H9 (cell line): ENCODE results near the gene POTEM. TPM values are rescaled to one million over a fixed set of nuclear protein-coding genes. Genes with fewer than 3 reads are reported as not detected.
"Not testable (repeated sequence)": the region's sequence is repeated elsewhere in the genome, so short reads cannot be mapped to it uniquely, and the experiment has no call there.

ENCODE experiments used
- DNase-seq: peaks from one replicate; pipeline ENCODE4 v3.0.0-alpha.2; 2017
- H2AFZ ChIP-seq: one replicate; pipeline ENCODE4 v1.6.1; 2013; ENCODE audit warnings: mild to moderate bottlenecking, low read length, control low read depth, moderate library complexity
- H2AK5ac ChIP-seq: 2 replicates; pipeline ENCODE4 v1.6.1; 2013; ENCODE audit warnings: low read length, control low read depth, mixed read lengths; ENCODE audit not compliant: insufficient read length
- H2BK120ac ChIP-seq: one replicate; pipeline ENCODE4 v1.6.1; 2013; ENCODE audit warnings: low read depth, mild to moderate bottlenecking, low read length, control low read depth, inconsistent platforms; ENCODE audit not compliant: poor library complexity, severe bottlenecking
- H2BK12ac ChIP-seq: 2 replicates; pipeline ENCODE4 v1.6.1; 2013; ENCODE audit warnings: low read length, control low read depth, mixed read lengths, low read depth; ENCODE audit not compliant: insufficient read length
- H2BK15ac ChIP-seq: 2 replicates; pipeline ENCODE4 v1.6.1; 2013; ENCODE audit warnings: low read depth, low read length, control low read depth
- H2BK20ac ChIP-seq: one replicate; pipeline ENCODE4 v1.6.1; 2013; ENCODE audit warnings: low read depth, mild to moderate bottlenecking, low read length, control low read depth, inconsistent platforms; ENCODE audit not compliant: poor library complexity, severe bottlenecking
- H2BK5ac ChIP-seq: 2 replicates; pipeline ENCODE4 v1.6.1; 2013; ENCODE audit warnings: low read length, control low read depth, mixed read lengths; ENCODE audit not compliant: insufficient read length
- H3K14ac ChIP-seq: 2 replicates; pipeline ENCODE4 v1.6.1; 2013; ENCODE audit warnings: low read length, control low read depth; ENCODE audit not compliant: insufficient read depth
- H3K18ac ChIP-seq: 2 replicates; pipeline ENCODE4 v1.6.1; 2013; ENCODE audit warnings: low read depth, mild to moderate bottlenecking, mixed read lengths, low read length, control low read depth; ENCODE audit not compliant: insufficient read length
- H3K23ac ChIP-seq: 2 replicates; pipeline ENCODE4 v1.6.1; 2013; ENCODE audit warnings: low read length, control low read depth, mixed read lengths, low read depth; ENCODE audit not compliant: insufficient read length
- H3K23me2 ChIP-seq: 2 replicates; pipeline ENCODE4 v1.6.1; 2013; ENCODE audit warnings: low read depth, mild to moderate bottlenecking, mixed read lengths, low read length, control low read depth; ENCODE audit not compliant: insufficient read length, poor library complexity, severe bottlenecking
- H3K27ac ChIP-seq: 2 replicates; pipeline ENCODE4 v1.5.1; 2013; ENCODE audit warnings: low read length, control low read depth, mixed read lengths, low read depth; ENCODE audit not compliant: insufficient read length
- H3K27me3 ChIP-seq: 2 replicates; pipeline ENCODE4 v1.6.1; 2013; ENCODE audit warnings: low read length, control low read depth, inconsistent platforms; ENCODE audit not compliant: insufficient read depth
- H3K4ac ChIP-seq: 2 replicates; pipeline ENCODE4 v1.6.1; 2013; ENCODE audit warnings: low read depth, mild to moderate bottlenecking, control low read depth, inconsistent platforms, low read length, moderate library complexity
- H3K4me1 ChIP-seq: 2 replicates; pipeline ENCODE4 v1.6.1; 2013; ENCODE audit warnings: low read length, control low read depth, inconsistent platforms; ENCODE audit not compliant: insufficient read depth
- H3K4me2 ChIP-seq: 2 replicates; pipeline ENCODE4 v1.6.1; 2013; ENCODE audit warnings: low read length, control low read depth, mixed read lengths; ENCODE audit not compliant: insufficient read length, insufficient read depth
- H3K56ac ChIP-seq: 2 replicates; pipeline ENCODE4 v1.6.1; 2013; ENCODE audit warnings: low read depth, mild to moderate bottlenecking, mixed read lengths, low read length, control low read depth; ENCODE audit not compliant: insufficient read length
- H3K79me1 ChIP-seq: 2 replicates; pipeline ENCODE4 v1.6.1; 2013; ENCODE audit warnings: low read depth, mild to moderate bottlenecking, moderate library complexity, low read length, control low read depth, inconsistent platforms; ENCODE audit not compliant: insufficient read depth, poor library complexity, severe bottlenecking
- H3K79me2 ChIP-seq: 2 replicates; pipeline ENCODE4 v1.6.1; 2013; ENCODE audit warnings: low read length, control low read depth, inconsistent platforms; ENCODE audit not compliant: insufficient read depth
- H3K9ac ChIP-seq: 2 replicates; pipeline ENCODE4 v1.6.1; 2013; ENCODE audit warnings: low read length, control low read depth, mixed read lengths; ENCODE audit not compliant: insufficient read length; ENCODE audit errors: extremely low read depth
- H3K9me3 ChIP-seq: one replicate; pipeline ENCODE4 v1.6.1; 2013; ENCODE audit warnings: low read depth, low read length, inconsistent platforms; ENCODE audit not compliant: control insufficient read depth
- H3T11ph ChIP-seq: one replicate; pipeline ENCODE4 v1.6.1; 2013; ENCODE audit warnings: mild to moderate bottlenecking, low read length, control low read depth, inconsistent platforms
- H4K20me1 ChIP-seq: one replicate; pipeline ENCODE4 v1.6.1; 2013; ENCODE audit not compliant: control insufficient read depth, insufficient read length, insufficient read depth
- H4K5ac ChIP-seq: 2 replicates; pipeline ENCODE4 v1.6.1; 2013; ENCODE audit warnings: low read depth, mild to moderate bottlenecking, mixed read lengths, low read length, control low read depth; ENCODE audit not compliant: insufficient read length
- H4K8ac ChIP-seq: replicated peaks from 2 replicates; pipeline ENCODE4 v1.6.1; 2013; ENCODE audit warnings: low read length, control low read depth, mixed read lengths, low read depth; ENCODE audit not compliant: insufficient read length
- H4K91ac ChIP-seq: 2 replicates; pipeline ENCODE4 v1.6.1; 2013; ENCODE audit warnings: low read depth, mild to moderate bottlenecking, moderate library complexity, mixed read lengths, low read length, control low read depth; ENCODE audit not compliant: insufficient read length
- H3K27ac Mint-ChIP-seq, 3 experiments: 2 replicates in 2 of 3; 3 replicates in 1 of 3; pipeline ENCODE4 v1.8.0; 2020 to 2021; ENCODE audit warnings: mixed read lengths in 3 of 3, mild to moderate bottlenecking in 1 of 3, moderate library complexity in 1 of 3
- H3K27me3 Mint-ChIP-seq: 2 replicates; pipeline ENCODE4 v1.8.0; 2021; ENCODE audit warnings: low read depth, mild to moderate bottlenecking, moderate library complexity, mixed read lengths
- H3K36me3 Mint-ChIP-seq, 3 experiments: 2 replicates in 2 of 3; 3 replicates in 1 of 3; pipeline ENCODE4 v1.8.0; 2020 to 2021; ENCODE audit warnings: low read depth in 3 of 3, mixed read lengths in 3 of 3; ENCODE audit not compliant: insufficient read depth in 1 of 3
- H3K4me1 Mint-ChIP-seq, 2 experiments: 2 replicates each; pipeline ENCODE4 v1.8.0; 2020; ENCODE audit warnings: mixed read lengths in 2 of 2
- H3K4me3 Mint-ChIP-seq, 2 experiments: 2 replicates in 1 of 2; 3 replicates in 1 of 2; pipeline ENCODE4 v1.8.0; 2020 to 2021; ENCODE audit warnings: mild to moderate bottlenecking in 2 of 2, mixed read lengths in 2 of 2, moderate library complexity in 1 of 2
- H3K9me3 Mint-ChIP-seq, 2 experiments: 2 replicates in 1 of 2; 3 replicates in 1 of 2; pipeline ENCODE4 v1.8.0; 2020; ENCODE audit warnings: mild to moderate bottlenecking in 2 of 2, mixed read lengths in 2 of 2, moderate library complexity in 1 of 2
- WGBS: extraction: QIAGEN DNeasy Blood & Tissue Kit; methylation state at CpG from one replicate; pipeline ENCODE4 v1.1.7; 2013; ENCODE audit warnings: missing lambda C conversion rate, low lambda C conversion rate, mixed read lengths; ENCODE audit not compliant: insufficient read length; ENCODE audit errors: extremely low coverage; 5-methylcytosine and 5-hydroxymethylcytosine counted together
- total RNA-seq: library from RNA; stranded (reverse); gene quantifications from 2 replicates; pipeline ENCODE4 v1.2.1, GENCODE V29; 2021

The POTEM gene
- total RNA-seq, 1 experiment from 2014 or later, result not detected

DNA sequence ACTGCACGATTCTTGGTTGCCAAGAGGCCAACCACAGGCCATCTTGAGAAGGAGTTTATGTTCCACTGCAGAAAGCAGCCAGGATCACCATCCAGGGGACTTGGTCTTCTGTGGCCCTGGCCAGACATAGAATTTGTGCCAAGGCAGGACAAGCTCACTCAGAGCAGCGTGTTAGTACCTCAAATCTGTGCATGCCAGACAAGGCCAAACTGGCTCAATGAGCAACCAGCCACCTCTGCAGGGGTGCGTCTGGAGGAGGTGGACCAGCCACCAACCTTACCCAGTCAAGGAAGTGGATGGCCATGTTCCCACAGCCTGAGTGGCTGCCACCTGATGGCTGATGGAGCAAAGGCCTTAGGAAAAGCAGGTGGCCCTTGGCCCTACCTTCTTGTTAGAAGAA is 48.0 kb downstream of the POTEM start:
- not testable (repeated sequence) for H3K27me3 ChIP-seq, H2BK120ac ChIP-seq, DNase-seq, H3K4me1 ChIP-seq, H3K9me3 Mint-ChIP-seq, H3K79me2 ChIP-seq, H3K79me1 ChIP-seq, H3K9me3 ChIP-seq, H3K9ac ChIP-seq, H2AK5ac ChIP-seq, H3K23ac ChIP-seq, H2BK5ac ChIP-seq, H3K36me3 Mint-ChIP-seq, H4K20me1 ChIP-seq, H3T11ph ChIP-seq, H3K4ac ChIP-seq, H4K5ac ChIP-seq, H2BK15ac ChIP-seq, H4K8ac ChIP-seq, H2BK20ac ChIP-seq, H3K18ac ChIP-seq, H3K27me3 Mint-ChIP-seq, H3K14ac ChIP-seq, H3K4me1 Mint-ChIP-seq, H3K27ac Mint-ChIP-seq, H2BK12ac ChIP-seq, H3K4me3 Mint-ChIP-seq, H3K56ac ChIP-seq, H4K91ac ChIP-seq, H3K27ac ChIP-seq, H3K4me2 ChIP-seq, H3K23me2 ChIP-seq, H2AFZ ChIP-seq
- WGBS, result no CpG with 5 or more reads among the region's 3 CpGs

DNA sequence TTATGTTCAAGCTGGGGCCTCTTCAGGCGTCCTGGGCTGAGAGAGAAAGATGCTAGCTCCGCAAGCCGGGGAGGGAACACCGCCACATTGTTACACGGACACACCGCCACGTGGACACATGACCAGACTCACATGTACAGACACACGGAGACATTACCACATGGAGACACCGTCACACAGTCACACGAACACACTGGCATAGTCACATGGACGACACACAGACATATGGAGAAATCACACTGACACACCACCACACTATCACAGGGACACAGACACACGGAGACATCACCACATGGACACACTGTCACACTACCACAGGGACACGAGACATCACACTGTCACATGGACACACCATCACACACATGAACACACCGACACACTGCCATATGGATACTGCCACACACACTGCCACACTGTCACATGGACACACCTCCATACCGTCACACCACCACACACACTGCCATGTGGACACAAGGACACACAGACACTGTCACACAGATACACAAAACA is 57.9 kb downstream of the POTEM start:
- not testable (repeated sequence) for H3K4me2 ChIP-seq, H3K56ac ChIP-seq, H3K9me3 ChIP-seq, H2BK15ac ChIP-seq, H3K18ac ChIP-seq, H3T11ph ChIP-seq, H4K91ac ChIP-seq, H2AK5ac ChIP-seq, H3K9ac ChIP-seq, H3K27ac Mint-ChIP-seq, H3K4me1 ChIP-seq, H3K79me2 ChIP-seq, H3K79me1 ChIP-seq, H3K14ac ChIP-seq, H3K23ac ChIP-seq, H3K27ac ChIP-seq, H3K4ac ChIP-seq, H2AFZ ChIP-seq, H3K4me3 Mint-ChIP-seq, H3K4me1 Mint-ChIP-seq, H4K8ac ChIP-seq, H3K27me3 Mint-ChIP-seq, H3K23me2 ChIP-seq, H2BK120ac ChIP-seq, H2BK12ac ChIP-seq, DNase-seq, H2BK5ac ChIP-seq, H2BK20ac ChIP-seq, H4K20me1 ChIP-seq, H3K27me3 ChIP-seq, H3K9me3 Mint-ChIP-seq, H3K36me3 Mint-ChIP-seq, H4K5ac ChIP-seq
- WGBS, result no CpG with 5 or more reads among the region's 15 CpGs
